Subcutaneous abdominal adipose tissue (tissue), 5 donors: Measurements from ENCODE around the gene COPS9.

Experiments used
- H3K27ac ChIP-seq: one replicate; pipeline ENCODE4 v1.7.0; 2013; ENCODE audit warnings: low read depth, mild to moderate bottlenecking, inconsistent platforms, low read length, moderate library complexity
- H3K27me3 ChIP-seq, 5 donors: one replicate each; pipeline ENCODE4 v1.7.0; 2013; ENCODE audit warnings: low read length in 5 of 5, inconsistent platforms in 1 of 5; ENCODE audit not compliant: control insufficient read depth in 5 of 5, insufficient read depth in 4 of 5
- H3K36me3 ChIP-seq, 5 donors: one replicate each; pipeline ENCODE4 v1.7.0; 2013; ENCODE audit warnings: low read length in 5 of 5; ENCODE audit not compliant: control insufficient read depth in 5 of 5, insufficient read depth in 5 of 5
- H3K4me1 ChIP-seq, 5 donors: one replicate each; pipeline ENCODE4 v1.7.0; 2013; ENCODE audit warnings: low read length in 5 of 5, mild to moderate bottlenecking in 3 of 5, moderate library complexity in 1 of 5; ENCODE audit not compliant: control insufficient read depth in 5 of 5, insufficient read depth in 5 of 5
- H3K4me3 ChIP-seq, 5 donors: one replicate each; pipeline ENCODE4 v1.7.0; 2013; ENCODE audit warnings: low read length in 5 of 5, low read depth in 1 of 5
- H3K9ac ChIP-seq, 5 donors: one replicate each; pipeline ENCODE4 v1.7.0; 2013; ENCODE audit warnings: low read length in 5 of 5, mild to moderate bottlenecking in 4 of 5, moderate library complexity in 3 of 5
- H3K9me3 ChIP-seq, 5 donors: one replicate each; pipeline ENCODE4 v1.7.0; 2013; ENCODE audit warnings: low read length in 5 of 5; ENCODE audit not compliant: control insufficient read depth in 5 of 5
- donor health status: healthy.
- donor health status: healthy.
- donor health status: healthy.
- donor health status: healthy.
- donor health status: healthy.

COPS9 gene

DNA sequence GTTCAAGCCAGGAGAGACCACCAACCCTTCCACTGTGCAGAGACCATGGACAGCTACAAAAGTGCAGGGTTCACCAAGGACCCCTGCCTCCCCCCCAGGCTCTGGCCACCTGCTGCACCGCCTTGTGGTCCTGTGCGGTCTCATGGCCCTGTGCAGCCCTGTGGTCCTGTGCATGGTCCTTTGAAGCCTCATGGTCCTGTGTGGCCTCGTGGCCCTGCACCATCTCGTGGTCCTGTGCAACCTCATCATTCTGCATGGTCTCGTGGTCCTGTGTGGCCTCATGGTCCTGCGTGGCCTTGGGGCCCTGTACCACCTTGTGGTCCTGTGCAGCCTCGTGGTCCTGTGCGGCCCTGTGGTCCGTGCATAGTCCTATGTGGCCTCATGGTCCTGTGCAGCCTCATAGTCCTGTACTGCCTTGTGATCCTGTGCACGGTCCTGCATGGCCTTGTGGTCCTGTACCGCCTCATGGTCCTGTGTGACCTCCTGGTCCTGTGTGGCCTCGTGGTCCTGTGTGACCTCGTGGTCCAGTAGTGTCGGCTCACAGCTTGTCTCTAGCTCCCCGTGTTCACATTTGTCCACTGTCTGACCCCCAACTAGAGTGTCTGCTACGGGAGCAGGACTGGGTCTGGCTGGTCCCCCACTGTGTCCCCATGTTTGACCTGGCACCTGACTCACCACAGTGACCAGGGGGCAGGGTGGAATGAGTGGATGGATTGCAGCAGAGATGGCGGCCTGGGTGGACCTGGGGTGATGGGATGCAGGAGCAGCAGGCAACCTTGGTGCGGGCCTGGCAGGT, 24.4 kb upstream of the COPS9 start:
- no peaks in the 10 kb centered on the region for H3K9me3 ChIP-seq
- H3K27me3 ChIP-seq, result peaks cover 2 to 22% (median 7%) of the 10 kb centered on the region in 5 donors
- no peak overlapping the region for H3K9ac ChIP-seq
- no peak overlapping the region for H3K4me3 ChIP-seq
- H3K27ac ChIP-seq, result no peak overlapping the region
- no peaks in the 10 kb centered on the region for H3K4me1 ChIP-seq
- H3K36me3 ChIP-seq, result no peaks in the 10 kb centered on the region

DNA sequence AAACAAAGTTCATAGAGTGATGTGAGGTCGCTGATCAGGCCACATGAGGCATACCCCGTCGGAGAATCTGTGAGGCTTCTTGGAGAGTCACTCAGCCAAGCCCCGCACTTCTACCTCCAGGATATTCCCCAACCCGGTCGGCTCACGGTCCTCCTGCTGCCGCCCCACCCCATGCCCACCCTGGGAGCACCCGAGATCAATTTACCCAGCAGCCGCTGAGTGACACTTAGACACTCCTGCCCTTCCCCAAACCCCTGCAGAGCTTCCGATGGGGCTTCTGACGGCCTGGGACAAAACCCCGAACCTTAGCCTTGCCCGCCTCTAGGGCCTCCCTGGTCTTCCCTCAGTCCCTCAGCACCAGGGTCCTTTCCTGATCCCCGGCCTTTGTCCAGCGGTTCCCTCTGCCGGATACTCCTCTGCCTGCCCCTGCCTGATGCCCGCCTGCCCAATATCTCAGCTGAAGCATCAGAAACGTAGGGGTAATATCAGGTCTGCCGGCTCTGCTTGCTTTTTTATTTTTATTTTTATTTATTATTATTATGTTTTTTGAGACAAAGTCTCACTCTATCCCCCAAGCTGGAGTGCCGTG, 23.2 kb upstream of the COPS9 start:
- H3K9ac ChIP-seq, result no peak overlapping the region
- H3K27ac ChIP-seq, result no peak overlapping the region
- no peak overlapping the region for H3K4me3 ChIP-seq
- no peaks in the 10 kb centered on the region for H3K4me1 ChIP-seq
- H3K9me3 ChIP-seq, result no peaks in the 10 kb centered on the region
- H3K27me3 ChIP-seq, result peaks cover 2 to 32% (median 8%) of the 10 kb centered on the region in 5 donors
- H3K36me3 ChIP-seq, result no peaks in the 10 kb centered on the region

DNA sequence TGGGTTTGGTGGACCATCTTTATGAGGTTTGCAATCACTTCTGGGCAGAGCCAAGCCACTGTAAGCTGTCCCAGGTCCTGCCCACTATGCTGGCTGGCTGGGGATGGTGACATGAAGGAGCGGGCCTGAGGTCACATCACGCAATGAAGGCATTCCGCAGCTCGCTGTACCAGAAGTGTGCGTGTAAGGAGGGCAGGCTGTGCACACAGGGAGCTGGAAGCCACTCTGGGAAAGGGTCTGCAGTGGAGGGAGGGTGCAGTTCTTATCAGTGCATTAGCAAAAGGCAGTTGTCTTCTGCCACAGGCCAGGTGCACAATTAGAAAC, 21.0 kb upstream of the COPS9 start:
- Histone ChIP-seq H3K4me1 (no peaks in the 10 kb centered on the region), H3K4me3 (no peak overlapping the region), H3K27ac (no peak overlapping the region), H3K27me3 (peaks cover 5 to 33% (median 8%) of the 10 kb centered on the region in 5 donors), H3K36me3 (no peaks in the 10 kb centered on the region), H3K9me3 (peaks cover 0 to 7% (median 5%) of the 10 kb centered on the region in 5 donors), H3K9ac (no peak overlapping the region)

DNA sequence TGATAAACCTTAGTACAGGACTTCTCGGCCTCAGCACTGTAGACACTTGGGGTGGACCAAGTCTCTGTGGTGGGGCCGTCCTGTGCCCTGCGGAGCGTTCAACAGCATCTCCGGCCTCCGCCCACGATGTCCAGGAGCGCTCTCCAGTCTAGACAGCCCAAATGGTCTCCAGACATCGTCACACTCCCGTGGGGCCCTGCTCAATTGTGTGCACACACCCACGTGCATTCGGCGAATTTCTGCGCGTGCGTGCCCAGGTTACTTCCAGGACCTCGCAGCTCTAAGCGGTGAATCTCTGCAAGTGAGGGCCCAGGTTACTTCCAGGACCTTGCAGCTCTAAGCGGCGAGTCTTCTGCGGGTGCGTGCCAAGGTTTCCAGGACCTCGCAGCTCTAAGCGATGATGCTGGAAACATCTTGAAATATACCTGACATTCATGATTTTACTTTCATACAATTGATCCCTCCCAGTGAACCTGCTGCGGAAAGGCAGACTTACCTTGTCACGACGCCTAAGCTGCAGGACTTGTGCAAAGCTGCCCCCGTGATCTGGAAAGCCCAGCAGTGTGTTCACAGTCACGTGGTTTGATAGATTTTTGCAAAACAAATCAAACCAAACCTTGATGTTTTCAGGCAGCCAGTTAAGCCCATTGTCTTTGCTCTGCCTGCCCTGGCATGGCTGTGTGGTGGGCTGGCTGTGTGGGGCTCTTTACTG, 20.5 kb upstream of the COPS9 start:
- Histone ChIP-seq H3K36me3 (no peaks in the 10 kb centered on the region), H3K4me1 (no peaks in the 10 kb centered on the region), H3K9ac (no peak overlapping the region), H3K9me3 (peaks cover 0 to 7% (median 5%) of the 10 kb centered on the region in 5 donors), H3K27me3 (peaks cover 7 to 31% (median 8%) of the 10 kb centered on the region in 5 donors), H3K4me3 (no peak overlapping the region), H3K27ac (no peak overlapping the region)

DNA sequence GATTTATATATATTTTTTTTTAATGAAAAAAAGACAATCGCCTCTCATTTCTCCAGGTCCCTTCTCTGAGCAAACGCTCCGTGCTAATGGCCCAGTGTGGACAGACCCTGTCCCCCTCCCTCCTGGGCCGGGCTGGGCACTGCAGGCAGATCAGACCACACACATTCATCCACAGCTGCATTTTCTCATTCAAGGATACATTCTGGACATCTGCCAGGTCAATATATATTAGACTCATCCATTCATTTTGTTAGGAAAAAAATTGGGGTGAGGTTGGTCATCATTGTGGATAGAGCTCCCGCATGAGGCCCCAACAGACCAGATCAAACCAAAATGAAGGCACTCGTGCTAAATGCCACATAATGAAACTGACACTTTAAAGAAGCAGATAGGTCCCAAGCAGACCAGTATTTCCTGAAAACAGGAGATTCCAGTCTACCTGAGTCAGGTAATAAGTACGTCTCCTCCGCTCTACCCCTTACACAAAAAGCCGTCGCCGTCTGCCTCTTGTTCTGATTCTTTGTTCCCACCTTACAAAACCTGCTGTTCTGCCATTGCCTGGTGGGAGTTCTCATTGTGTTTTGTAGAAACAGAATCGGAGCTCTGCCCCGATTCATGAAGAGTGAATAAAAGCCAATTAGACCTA, 19.8 kb upstream of the COPS9 start:
- H3K36me3 ChIP-seq, result no peaks in the 10 kb centered on the region
- H3K4me3 ChIP-seq, result no peak overlapping the region
- no peak overlapping the region for H3K27ac ChIP-seq
- H3K4me1 ChIP-seq, result no peaks in the 10 kb centered on the region
- no peak overlapping the region for H3K9ac ChIP-seq
- H3K9me3 ChIP-seq, result peaks cover 0 to 7% (median 5%) of the 10 kb centered on the region in 5 donors
- H3K27me3 ChIP-seq, result peaks cover 8 to 29% (median 14%) of the 10 kb centered on the region in 5 donors

DNA sequence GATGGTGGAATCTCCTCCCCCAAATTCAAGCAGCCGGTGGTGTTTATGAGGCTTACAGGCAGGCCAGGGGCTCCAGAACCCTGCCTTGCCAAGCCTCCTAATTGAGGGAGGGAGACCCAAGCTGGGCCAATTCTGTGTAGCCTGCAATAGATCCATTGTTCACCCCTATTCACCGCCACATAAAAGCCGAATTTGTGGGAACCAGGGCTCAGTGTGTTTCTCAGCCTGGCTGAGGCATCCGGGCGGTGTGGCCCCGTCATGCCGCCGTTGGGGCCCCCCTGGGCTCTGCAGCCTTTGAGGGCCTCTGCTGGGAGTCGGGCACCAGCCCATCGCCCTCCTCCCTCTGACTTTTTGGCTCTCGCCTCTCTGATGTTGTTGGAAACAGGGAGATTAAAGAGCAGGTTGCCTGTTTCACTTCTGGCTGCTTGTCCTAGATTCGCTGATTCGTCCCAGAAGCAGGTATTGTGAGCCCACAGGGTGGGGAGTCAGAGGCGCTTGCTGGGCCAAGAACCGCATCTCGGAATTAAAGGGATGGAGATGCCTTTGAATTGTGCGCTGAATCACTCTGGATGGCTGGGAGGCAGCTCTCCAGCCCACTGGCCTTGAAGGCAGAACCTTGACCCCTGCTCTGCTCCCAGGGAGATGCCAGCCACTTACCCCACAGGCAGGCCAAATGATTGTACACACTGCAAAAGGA, 19.1 kb upstream of the COPS9 start:
- Histone ChIP-seq H3K4me3 (no peak overlapping the region), H3K9ac (no peak overlapping the region), H3K36me3 (no peaks in the 10 kb centered on the region), H3K4me1 (no peaks in the 10 kb centered on the region), H3K27ac (no peak overlapping the region), H3K27me3 (peaks cover 8 to 28% (median 16%) of the 10 kb centered on the region in 5 donors), H3K9me3 (peaks cover 0 to 7% (median 5%) of the 10 kb centered on the region in 5 donors)

DNA sequence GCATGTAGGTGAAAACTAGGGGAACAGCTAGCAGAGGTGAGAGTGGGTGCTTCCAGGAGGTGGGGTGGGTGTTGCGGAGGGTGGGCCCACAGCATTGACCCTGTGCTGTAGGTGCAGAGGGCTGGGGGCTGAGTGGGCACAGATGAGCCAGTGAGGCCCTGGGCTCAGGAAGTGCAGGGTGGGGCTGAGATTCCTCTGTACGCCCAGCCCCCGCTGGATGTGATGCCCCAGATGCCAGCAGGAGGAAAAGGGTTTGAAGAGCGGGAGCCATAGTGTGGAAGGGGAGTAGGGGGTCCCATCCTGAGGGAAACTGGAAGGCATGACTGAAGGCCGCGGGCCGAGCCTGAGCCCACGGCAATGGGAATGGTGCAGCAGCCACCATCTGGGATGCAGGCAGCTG, 18.5 kb upstream of the COPS9 start:
- no peaks in the 10 kb centered on the region for H3K36me3 ChIP-seq
- peaks cover 9 to 31% (median 20%) of the 10 kb centered on the region in 5 donors for H3K27me3 ChIP-seq
- H3K27ac ChIP-seq, result no peak overlapping the region
- peaks cover 0 to 7% (median 5%) of the 10 kb centered on the region in 5 donors for H3K9me3 ChIP-seq
- no peak overlapping the region for H3K4me3 ChIP-seq
- H3K4me1 ChIP-seq, result no peaks in the 10 kb centered on the region
- no peak overlapping the region for H3K9ac ChIP-seq

DNA sequence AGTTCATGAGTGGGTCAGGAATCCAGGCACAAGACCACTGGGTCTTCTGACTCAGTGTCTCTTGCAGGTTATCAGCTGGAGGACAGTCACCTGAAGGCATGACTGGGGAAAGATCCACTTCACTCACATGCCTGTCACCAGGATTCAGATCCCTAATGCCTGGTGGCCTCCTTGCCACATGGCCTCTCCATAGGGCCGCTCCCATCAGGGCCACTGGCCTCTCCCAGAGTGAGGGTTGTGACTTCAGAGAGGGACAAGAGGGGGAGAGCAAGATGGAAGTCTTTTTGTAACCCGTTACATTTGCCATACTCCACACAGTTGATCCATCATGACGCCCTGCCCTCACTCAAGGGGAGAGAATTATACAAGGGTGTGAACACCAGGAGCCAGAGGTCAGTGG, 17.3 kb upstream of the COPS9 start:
- Histone ChIP-seq H3K4me1 (no peaks in the 10 kb centered on the region), H3K9ac (no peak overlapping the region), H3K27me3 (peaks cover 20 to 38% (median 25%) of the 10 kb centered on the region in 5 donors), H3K9me3 (peaks cover 0 to 7% (median 5%) of the 10 kb centered on the region in 5 donors), H3K27ac (no peak overlapping the region), H3K4me3 (no peak overlapping the region), H3K36me3 (no peaks in the 10 kb centered on the region)

DNA sequence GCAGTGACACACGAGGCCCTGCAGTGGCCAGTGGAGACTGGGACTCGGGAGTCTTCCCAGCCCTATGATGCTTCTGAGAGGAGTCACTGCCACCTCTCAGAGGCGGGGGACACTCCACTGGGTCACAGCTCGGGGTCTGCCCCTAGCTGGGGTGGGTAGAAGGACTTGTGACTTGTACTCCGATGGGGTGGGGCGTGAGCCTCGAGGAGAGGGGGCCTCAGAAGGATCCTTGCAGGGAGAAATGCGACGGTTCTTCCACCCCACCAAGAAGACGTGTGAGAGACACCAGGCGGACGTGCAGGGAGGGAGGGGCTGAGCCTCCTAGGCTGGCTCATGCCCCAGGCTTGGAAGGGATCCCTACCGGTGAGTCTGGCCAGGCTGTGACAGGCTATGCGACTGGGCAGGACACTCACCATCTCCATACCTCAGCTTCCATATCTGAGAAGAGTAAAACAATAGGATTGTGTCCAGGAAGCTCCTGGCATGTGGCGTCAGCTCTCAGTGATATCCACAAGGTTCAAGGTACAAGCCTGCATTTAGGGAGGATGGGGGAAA, 15.4 kb upstream of the COPS9 start:
- peaks cover 0 to 7% (median 5%) of the 10 kb centered on the region in 5 donors for H3K9me3 ChIP-seq
- H3K4me1 ChIP-seq, result no peaks in the 10 kb centered on the region
- no peaks in the 10 kb centered on the region for H3K36me3 ChIP-seq
- no peak overlapping the region for H3K27ac ChIP-seq
- no peak overlapping the region for H3K4me3 ChIP-seq
- H3K27me3 ChIP-seq, result peaks cover 15 to 38% (median 28%) of the 10 kb centered on the region in 5 donors
- no peak overlapping the region for H3K9ac ChIP-seq
